Right renal pelvis (tissue), 4 donors: ENCODE results near the gene KRT39. TPM values are rescaled to one million over a fixed set of nuclear protein-coding genes. Genes with fewer than 3 reads are reported as not detected.
A peak's percentile ranks its signal among the peaks of the same experiment; 100 is the strongest.

Experiments used
- DNase-seq, 4 donors: peaks; one replicate each; pipeline ENCODE4 v3.0.0-alpha.2; 2013; ENCODE audit warnings: low read depth in 4 of 4, low spot score in 3 of 4, missing footprints in 1 of 4
- polyA plus RNA-seq, 4 donors: library from polyadenylated mRNA; unstranded; fragments of 120-200 nt; gene quantifications; one replicate each; pipeline ENCODE4 v1.2.1, GENCODE V29; 2013; ENCODE audit not compliant: insufficient read length in 4 of 4

The KRT39 gene
- polyA plus RNA-seq, 4 donors, result not detected

DNA sequence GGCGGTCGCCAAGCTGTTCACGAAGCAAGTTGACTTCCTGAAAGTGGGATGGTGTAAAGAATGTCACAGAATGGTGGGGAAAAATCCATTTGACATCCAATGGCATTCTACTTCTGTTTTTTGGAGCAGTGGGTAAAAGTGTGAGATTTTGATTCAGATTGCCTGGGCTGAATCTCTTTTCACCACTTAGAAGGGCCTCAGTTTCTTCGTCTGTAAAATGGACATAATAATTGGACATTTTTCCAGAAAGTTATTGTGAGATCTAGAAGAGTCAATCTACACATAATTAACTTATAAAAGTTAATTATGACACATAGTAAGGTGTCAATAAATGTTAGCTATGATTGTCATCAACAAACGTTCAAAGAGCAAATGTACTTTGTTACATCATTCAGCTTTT, 14.4 kb upstream of the KRT39 start:
- no peak for DNase-seq

DNA sequence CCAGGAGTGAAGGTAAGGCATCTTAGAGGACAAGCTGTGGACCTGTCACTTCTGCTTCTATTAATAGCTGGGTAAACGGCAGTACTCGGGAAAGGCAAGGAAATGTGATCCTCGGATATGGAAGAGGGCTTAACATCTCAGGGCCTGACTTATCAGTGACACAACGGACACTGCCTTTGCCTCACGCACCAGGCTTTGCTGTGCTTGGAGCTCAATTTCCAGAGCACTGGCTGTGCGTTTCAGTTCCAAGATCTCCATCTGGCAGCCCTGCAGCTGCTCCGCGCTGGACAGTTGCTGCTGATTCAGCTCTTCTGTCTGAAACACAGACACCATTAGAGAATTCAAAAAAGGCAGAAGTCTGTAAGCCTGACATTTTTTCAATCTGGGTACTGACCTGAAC, 13.8 kb upstream of the KRT39 start:
- no peak for DNase-seq

DNA sequence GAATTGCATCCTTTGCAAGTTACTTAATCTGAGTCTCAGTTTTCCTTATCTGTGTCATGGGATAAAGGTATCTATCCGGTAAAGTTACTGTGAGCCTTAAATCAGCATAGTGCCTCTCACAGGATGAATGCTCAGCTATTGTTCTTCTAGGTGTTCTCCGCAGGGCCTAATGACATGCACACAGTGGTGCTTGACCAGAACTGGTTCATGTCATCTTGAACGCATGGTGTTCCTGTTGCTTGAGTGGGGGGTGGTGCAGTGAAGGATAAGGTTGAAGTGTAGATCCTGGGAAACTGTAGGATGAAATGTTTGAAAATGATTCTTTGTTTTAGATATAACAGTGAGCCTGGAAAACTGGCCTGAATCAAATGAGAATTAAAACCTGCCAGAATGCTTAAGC, 13.4 kb upstream of the KRT39 start:
- DNase-seq, result no peak

GRCh38 chr17:40978575-40979151, 11.9 kb upstream of the KRT39 start:
- DNase-seq, result no peak

GRCh38 chr17:40975516-40975915, 8.8 kb upstream of the KRT39 start:
- no peak for DNase-seq

DNA sequence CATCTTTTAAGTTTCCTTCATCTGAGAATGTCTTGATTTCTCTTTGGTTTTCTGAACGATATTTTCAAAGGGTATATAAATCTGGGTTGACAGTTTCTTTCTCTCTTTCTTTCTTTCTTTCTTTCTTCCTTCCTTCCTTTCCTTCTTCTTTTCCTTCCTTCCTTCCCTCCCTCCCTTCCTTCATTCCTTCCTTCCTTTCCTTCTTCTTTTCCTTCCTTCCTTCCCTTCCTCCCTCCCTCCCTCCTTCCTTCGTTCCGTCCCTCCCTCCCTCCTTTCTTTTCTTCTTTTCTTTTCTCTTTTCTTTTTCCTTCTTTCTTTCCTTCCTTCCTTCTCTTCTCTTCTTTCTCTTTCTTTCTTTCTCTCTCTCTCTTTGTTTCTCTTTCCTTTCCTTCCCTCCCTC, 7.6 kb upstream of the KRT39 start:
- DNase-seq, result no peak

DNA sequence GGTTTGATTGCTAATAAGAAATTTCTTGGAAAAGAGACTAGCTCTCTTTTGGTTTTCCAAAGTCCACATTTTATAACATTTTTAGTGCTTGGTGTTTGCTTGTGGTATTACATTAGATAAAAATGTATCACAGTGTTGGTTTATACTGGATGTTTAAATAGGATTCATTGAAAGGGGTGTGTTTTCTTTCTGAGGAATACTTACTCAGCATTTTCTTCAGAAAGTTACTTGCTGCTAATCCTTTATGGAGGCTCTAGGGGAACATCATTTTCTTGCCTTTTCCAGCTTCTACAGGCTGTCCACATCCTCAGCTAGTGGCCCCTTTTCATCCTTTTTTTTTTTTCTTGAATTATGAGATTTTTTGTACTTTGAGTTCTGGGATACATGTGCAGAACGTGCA, 834 bp upstream of the KRT39 start:
- DNase-seq, result no peak

GRCh38 chr17:40963838-40964237, 2.9 kb downstream of the KRT39 start:
- no peak for DNase-seq

GRCh38 chr17:40962059-40962561, 4.6 kb downstream of the KRT39 start:
- no peak for DNase-seq

GRCh38 chr17:40961591-40961990, 5.2 kb downstream of the KRT39 start:
- no peak for DNase-seq

DNA sequence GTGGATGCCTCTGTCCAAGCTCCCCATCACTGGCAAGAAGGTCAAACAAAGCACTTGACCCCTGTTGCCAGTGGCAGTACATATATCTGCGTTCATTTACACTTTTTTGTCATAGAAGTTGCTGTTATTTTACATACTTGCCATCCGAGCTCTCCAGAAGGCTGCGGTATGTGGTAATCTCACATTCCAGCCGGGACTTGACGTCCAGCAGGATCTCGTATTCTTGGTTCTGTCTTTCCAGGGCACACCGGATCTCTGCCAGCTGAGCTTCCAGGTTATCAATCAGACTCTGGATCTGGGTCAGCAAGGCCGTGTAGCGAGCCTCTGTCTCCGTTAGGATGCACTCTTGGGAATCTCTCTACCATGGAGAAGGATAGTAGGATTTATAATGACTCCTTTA, 6.6 kb downstream of the KRT39 start:
- DNase-seq, result no peak

DNA sequence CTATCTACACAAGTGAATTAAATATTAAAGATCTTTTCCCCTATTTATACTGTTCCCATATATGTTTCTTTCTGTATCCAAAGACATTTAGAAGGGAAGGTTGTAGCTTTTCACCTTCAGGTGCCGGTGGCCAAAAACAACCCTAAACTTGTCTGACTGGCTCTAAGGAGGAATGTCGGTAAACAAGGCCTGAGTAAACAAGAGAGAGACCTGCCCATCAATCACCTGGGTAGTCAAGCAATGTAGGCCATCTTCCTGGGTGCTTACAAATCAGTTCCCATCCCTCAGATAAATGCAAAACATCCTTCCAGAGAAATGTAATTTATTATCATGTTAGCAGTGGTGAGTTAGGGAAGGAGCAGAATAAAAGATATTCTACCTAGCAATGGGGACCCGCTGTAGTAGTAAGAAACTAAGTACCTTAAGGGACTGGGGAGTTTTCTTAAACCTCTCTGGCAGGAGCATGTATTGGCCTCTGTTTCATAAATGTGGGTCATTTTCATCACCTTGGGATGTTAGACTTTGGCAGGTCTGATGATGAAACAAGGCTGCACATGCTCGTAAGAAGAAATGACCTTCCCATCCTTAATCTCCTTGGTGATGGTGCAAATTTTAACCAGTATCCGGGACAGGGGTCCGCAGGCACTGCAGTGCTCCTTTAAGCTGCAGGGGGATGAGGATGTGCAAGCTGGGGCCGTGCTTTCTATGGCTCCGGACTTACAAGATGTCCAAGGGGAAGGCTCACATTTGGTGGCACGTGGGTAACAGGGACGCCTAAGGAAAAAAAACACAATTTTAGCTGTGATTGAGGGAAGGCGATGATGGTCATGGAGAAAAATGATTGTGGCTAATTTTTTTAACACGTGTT, 8.4 kb downstream of the KRT39 start:
- DNase-seq, result no peak

- no peak for DNase-seq
These were observed 10.1 kb downstream of the KRT39 start for GRCh38 chr17:40956401-40957254.

GRCh38 chr17:40953881-40954280, 12.9 kb downstream of the KRT39 start:
- DNase-seq, result no peak

DNA sequence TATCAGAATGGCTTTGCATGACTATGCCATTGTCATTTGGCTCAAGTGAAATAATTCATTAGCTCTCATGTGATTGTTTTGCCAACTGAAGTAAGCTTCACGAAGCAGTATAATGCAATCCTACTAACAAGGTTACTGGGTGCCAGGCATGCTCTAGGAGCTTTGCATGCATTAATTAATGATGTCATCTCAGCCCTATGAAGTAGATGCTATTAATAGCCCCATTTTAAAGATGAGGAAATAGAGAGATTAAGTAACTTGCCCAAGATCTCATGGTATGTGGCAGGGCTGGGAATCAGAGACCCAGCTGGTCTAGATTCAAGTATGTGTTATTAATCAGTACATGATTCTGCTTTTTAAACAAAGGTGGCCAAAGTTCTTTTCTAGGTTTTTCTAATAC, 14.1 kb downstream of the KRT39 start:
- no peak for DNase-seq

GRCh38 chr17:40952154-40952553, 14.6 kb downstream of the KRT39 start:
- DNase-seq, result no peak

DNA sequence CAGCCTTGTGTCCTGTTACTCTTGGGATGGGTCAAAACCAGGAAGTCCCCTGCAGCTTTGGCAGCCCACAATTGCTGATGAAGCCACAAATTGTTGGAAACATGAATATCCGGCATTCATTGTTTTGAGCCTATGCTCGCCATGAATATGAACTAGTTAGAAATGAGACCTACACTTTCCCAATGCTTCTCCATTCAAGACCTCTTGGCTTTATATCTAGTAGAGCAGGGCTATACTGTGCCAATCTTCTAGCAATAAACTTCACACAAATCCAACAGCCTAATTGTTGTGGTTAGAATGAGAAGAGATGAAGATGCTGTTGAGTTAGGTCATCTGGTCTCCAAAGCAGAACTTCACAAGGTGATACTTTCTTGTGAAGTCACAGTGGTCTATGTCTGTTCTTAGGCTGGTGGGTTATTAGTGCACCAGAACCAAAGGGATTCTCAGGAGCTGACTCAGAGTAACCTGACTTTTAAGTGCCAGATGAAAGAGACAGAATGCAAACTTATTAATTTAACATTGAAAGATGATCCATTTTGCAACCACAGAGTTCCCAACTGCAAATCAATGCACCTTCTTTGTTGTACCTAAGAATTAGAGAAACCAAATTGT, 15.6 kb downstream of the KRT39 start:
- DNase-seq, result no peak

DNA sequence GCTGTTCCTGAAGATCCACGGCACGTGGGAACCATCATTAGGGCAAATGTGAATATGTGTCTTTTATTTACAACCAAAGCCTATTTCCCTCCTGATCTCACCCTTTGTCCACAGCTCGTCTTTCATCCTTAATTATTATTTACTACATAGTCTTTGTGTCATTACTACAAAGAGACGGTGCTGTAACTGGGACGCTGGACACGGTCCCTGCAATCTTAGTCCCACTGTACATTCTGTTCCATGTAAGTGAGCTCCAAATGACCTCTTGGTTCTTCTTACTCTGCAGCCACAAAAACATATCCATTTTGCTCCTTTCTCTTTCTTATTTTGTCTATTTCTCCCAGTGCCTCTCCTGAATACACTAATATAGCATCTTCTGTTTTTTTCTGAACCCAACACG, 16.6 kb downstream of the KRT39 start:
- no peak for DNase-seq

DNA sequence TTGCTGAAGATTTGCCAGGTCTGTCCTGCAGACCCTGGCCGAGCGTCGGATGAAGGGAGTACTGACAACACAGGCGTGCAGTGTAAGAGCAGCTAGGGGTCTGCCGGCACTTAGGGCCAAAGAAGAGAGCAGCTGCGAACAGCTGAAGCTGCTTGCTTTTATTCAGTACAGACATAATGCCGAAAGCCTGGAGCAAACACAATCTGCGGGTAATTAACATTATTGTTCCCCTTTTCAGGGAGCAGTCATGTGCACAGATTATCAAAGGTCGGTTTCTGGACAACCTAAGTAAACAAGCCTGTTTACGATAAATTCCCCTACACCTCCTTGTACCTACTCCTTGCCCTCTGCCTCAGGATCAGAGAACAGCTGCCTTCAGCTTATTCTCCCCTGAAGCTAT, 17.3 kb downstream of the KRT39 start:
- DNase-seq, result peak in 1 of 4 donors; percentile 34

- DNase-seq, result no peak
These were observed 18.8 kb downstream of the KRT39 start for GRCh38 chr17:40947929-40948328.

DNA sequence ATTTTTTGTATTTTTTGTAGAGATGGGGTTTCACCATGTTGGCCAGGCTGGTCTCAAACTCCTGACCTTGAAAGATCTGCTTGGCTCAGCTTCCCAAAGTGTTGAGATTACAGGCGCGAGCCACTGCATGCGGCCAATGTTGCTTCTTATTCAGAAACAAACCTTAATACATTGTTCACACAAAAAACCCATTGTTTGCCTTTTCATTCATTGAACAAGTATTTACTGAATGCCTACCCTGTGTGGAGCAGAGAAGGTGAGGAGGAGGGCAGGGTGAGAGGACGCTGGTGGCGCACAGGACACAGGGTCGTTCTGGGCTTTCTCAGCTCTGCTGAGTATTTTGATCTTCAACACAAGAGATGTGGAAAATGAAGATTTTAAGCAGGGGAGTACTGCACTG, 21.3 kb downstream of the KRT39 start:
- no peak for DNase-seq
